Activated CD4-positive, alpha-beta T cell treated with anti-CD3 and anti-CD28 coated beads, Interleukin-2, amount 50 U/mL, for 1 hour (primary cell): ENCODE results near the gene ADGRL1.
"Not testable (repeated sequence)": the region's sequence is repeated elsewhere in the genome, so short reads cannot be mapped to it uniquely, and the experiment has no call there.

Experiments used
- DNase-seq: peaks from one replicate; pipeline ENCODE4 v3.0.0-alpha.2; 2020

ADGRL1 gene

DNA sequence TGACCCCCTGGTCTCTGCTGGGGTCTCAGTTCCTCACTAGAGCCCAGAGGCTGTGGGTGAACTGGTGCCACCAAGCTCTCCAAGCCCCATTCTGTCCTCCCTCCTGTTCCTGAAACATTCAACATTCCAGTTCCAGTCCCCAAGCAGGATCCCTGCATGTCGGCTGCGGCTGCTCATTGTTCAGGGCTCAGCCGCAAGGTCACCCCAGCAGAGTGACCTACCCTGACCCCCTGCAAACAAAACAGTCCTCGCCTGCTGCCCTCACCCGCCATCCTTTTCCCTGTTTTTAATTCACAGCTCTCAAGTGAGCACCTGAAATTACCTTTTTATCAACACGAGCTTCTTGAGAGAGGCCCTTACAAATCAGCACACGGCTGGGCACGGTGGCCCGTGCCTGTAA is 19.3 kb downstream of the ADGRL1 start:
- DNase-seq: not testable (repeated sequence)

DNA sequence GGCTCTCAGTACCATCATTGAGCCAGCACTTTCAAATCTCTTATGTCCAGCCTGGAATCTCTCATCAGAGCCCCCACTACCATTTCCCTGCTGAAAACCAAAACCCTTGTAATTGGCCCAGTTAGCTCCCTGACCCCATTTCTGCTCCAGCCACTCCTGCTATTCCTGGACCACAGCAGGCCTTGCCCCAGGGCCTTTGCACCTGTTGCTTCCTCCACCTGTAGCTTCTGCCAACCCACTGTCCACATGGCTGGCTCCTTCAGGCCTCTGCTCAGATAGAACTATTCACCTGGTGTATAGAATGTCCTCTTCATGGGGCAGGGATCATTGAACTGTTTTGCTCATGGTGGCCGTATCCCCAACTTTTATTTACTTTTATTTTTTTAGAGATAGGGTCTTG is 20.3 kb downstream of the ADGRL1 start:
- DNase-seq: not testable (repeated sequence)

DNA sequence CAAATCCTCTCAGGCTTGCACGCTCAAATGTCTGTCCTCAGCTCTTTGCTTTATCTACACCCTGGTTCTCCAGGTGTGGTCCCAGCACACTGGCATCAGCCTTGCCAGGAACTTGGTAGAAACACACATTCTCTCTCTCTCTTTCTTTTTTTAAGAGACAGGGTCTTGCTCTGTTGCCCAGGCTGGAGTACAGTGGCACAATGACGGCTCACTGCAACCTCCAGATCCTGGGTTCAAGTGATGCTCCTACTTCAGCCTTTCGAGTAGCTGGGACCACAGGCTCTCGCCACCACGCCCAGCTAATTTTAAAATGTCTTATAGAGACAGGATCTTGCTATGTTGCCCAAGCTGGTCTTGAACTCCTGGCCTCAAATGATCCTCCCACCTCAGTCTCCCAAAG is 20.8 kb downstream of the ADGRL1 start:
- DNase-seq: no peak

DNA sequence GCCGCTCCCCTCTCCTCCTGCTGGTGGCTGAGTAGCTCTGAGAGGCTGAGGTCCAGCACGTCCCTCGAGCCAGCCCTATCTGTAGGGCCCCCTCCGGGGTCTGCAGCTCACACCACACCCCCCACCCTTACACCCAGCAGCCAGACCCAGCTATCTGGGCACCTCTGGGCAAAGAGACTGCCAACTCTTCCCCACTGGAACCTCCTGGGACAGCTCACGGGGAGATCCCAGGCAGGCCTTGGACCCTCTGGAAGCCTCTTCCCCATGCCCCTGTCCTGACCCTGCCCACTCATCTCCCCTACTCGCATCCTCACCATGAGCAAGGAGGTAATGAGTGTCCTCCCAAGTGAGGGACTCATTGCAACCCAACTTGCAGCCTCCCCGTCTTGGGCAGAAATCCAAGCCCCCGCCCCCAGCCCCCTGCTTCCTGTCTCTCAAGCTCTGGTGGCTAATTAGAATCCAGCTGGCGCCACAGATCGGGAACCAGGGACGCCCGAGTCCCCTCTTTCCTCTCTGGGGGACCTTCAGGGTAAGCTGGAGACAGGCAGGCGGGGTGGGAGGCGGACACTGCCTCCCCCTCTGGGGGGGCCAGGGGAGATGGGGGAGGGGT is 22.1 kb downstream of the ADGRL1 start:
- DNase-seq: no peak

DNA sequence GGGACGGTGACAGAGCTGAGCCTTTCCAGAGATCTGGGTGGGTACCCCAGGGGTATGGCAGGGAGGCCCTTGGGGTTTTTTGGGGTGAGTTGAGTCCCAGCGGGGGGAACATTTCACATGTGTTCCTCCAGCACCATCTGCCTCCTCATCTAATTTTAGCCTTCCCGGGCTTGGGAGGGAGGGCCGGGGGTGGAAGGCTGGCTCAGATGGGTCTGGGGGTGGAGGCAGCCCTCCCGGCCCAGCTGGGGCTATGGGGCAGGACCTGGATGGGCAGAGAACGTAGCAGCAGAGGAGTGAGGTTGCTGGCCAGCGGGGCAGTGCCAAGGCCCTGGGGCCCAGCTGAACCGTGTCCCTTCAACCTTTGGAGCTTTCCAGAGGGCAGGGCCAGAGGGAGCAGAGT is 23.5 kb downstream of the ADGRL1 start:
- no peak for DNase-seq

- no peak for DNase-seq
Observed at GRCh38 chr19:14181906-14182305, 24.1 kb downstream of the ADGRL1 start.

GRCh38 chr19:14181199-14181598 is 24.8 kb downstream of the ADGRL1 start:
- DNase-seq: not testable (repeated sequence)

DNA sequence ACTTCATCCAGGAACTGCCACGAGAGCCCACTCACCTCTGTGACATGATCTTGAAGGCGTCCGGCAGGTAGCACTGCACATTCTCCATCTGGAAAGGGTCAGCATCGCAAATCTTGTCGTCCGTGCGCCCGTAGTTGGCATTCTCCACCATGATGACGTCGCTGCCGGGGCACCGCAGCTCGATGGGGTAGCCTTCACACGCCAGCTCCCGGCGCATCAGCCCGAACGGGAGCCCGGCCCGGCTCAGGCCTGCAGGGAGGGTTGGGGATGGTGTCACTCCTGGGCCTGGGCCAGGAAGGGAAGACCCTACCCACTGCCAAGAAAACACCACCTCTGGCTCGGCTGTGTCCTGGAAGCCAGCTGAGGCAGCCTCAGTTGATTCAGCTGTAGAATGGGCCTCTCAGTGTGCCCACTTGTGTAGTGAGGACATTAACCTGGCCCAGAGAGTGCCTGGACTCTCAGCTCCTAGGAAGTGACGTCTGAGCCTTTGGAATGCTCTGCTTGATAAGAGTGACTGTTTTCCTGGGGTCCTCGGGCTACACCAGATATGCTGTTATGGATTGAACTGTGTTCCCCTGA is 28.4 kb downstream of the ADGRL1 start:
- DNase-seq: no peak

GRCh38 chr19:14175351-14175792 is 30.6 kb downstream of the ADGRL1 start:
- no peak for DNase-seq

- DNase-seq: no peak
Observed at GRCh38 chr19:14174883-14175282, 31.1 kb downstream of the ADGRL1 start.

DNA sequence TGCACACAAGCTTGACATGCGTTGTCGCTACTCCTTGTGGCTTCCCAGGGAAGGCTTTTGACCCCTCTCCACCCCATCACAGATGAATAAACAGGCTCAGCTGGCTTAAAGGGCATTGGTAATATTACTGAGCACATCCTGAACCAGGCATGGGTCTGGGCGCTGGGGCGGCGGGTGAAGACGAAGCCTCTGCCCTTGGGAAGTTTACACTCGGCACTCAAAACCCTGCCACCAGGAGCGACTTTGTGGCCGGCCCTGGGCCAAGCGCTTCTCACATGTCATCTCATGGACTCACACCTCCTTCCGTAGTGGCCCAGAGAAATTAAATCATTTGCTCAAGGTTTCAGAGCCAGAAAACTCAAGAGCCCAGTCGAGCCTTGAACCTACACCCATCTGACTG is 37.0 kb downstream of the ADGRL1 start:
- DNase-seq: no peak

- no peak for DNase-seq
Observed at GRCh38 chr19:14168259-14168972, 37.6 kb downstream of the ADGRL1 start.

GRCh38 chr19:14167576-14168138 is 38.3 kb downstream of the ADGRL1 start:
- peak; percentile 22 for DNase-seq

- DNase-seq: no peak
Observed at GRCh38 chr19:14166999-14167575, 38.9 kb downstream of the ADGRL1 start.

- no peak for DNase-seq
Observed at GRCh38 chr19:14165990-14166830, 39.8 kb downstream of the ADGRL1 start.

DNA sequence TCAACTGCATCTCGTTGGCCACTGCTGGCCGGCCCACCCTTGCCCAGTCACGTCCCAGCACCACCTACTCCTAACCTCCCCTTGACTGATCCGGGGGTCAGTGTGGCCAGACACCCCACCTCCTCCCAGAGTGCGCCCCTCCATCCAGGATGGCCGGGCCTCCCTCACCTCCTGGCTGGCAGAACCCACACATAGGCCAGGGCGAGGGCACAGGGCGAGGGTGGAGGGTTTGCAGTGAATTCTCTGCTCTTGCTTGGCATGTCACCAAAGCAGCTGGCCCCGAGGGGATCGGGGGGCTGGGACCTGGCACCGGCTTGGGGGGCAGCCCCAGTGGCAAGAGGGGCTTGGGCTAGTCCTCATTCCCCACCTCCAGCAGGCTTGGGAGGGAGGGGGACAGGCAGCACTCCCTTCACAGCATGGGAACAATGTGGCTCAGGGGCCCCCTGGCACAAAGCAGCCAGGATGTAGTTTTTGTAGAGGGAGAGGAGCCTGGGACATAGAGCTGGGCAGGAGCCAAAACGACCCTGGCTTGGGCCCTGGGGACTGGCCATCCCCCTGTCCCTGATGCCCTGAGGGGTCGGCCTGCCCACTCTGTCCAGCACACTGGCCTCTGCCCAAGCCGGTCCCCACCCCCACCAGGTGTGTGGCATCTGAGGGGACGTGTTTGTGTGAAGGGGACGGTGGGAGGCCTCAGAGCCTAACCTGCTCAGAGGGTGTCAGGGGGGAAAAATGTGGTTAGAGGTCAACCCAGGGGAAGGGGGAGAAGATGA is 41.1 kb downstream of the ADGRL1 start:
- no peak for DNase-seq

- DNase-seq: no peak
Observed at GRCh38 chr19:14164082-14164481, 41.9 kb downstream of the ADGRL1 start.

DNA sequence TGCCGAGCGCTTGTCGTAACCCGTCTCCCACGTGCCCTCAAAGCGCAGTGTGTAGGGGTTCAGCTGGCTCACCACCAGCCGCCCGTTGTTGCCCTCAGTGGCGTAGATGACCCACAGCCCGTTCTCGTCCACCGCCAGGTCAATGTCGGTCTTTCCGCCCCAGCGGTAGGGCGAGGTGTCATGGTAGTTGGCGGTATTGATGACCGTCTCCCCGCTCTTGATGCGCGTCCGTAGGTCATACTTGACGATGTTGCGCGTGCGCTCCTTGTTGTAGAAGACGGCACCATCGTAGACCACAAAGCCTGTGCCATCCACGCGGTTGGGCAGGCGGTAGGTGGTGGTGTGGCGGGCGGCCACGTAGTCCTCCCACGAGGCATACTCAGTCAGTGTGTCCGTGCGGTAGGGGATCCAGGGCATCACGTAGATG is 43.1 kb downstream of the ADGRL1 start:
- no peak for DNase-seq

DNA sequence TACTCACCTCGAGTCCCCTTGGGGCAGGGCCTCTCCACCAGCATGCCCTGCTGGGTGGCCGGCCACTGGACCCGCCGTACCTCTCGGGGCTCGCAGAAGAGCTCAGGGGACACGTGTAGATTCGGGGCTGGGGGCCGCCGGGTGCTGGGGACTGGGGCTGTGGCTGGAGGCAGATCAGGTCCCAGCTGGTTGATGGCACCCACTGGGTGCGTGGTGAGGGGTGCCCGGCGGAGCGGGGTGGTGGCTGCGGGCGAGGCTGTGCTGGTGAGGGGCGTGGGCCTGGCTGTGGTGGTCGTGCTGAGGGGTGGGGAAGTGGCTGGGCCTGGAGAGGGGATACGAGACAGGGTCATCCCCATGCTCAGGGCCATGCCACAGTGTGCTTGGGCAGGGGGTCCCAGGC is 44.7 kb downstream of the ADGRL1 start:
- no peak for DNase-seq

- DNase-seq: no peak
Observed at GRCh38 chr19:14160017-14160703, 45.8 kb downstream of the ADGRL1 start.

DNA sequence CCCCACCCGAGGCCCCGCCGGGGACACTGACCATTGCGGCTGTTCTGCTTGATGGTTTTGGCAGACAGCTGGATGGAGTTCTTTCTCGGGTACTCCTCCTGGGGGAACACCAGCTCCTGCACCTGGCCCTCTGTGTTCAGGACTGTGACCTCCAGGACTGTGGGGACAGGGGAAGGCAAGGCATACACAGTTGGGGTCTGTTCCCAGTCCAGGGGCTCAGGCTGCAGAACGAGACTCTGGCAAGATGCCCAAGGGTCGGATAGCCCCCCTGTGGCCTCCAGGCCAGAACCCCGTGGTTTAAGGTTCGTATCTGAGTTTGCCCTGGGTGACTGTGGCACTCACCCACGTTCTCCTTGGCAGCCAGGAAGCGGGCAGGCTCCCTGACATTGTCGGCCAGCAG is 46.9 kb downstream of the ADGRL1 start:
- no peak for DNase-seq
